GM23338 (cell line): Measurements from ENCODE around the gene LTA4H. TPM values are rescaled to one million over a fixed set of nuclear protein-coding genes. Genes with fewer than 3 reads are reported as not detected.
A peak's percentile ranks its signal among the peaks of the same experiment; 100 is the strongest.

Source experiments
- ATAC-seq: fragments of 200-7000 bp; cut with Tn5 transposase; 3 replicates; pipeline ENCODE4 v1.9.1; 2020
- DNase-seq: peaks from one replicate; pipeline ENCODE4 v3.0.0-alpha.2; 2015; ENCODE audit warnings: low spot score
- H2AFZ ChIP-seq: fragments of 200-600 bp; sonication (generic); 2 replicates; pipeline ENCODE4 v1.8.0; 2016; ENCODE audit warnings: antibody characterized with exemption, mild to moderate bottlenecking, moderate library complexity
- H3F3A ChIP-seq: fragments of 200-600 bp; sonication (generic); replicated peaks from 2 replicates; pipeline ENCODE4 v1.8.0; 2017; ENCODE audit warnings: antibody characterized with exemption, mixed run types, low read depth
- H3K27ac ChIP-seq: fragments of 200-600 bp; sonication (generic); 2 replicates; pipeline ENCODE4 v1.6.1; 2016; ENCODE audit warnings: low read depth
- H3K27me3 ChIP-seq: fragments of 200-600 bp; sonication (generic); 2 replicates; pipeline ENCODE4 v1.8.0; 2016; ENCODE audit warnings: mild to moderate bottlenecking, mixed run types, moderate library complexity; ENCODE audit not compliant: insufficient read depth
- H3K36me3 ChIP-seq: fragments of 200-600 bp; sonication (generic); 2 replicates; pipeline ENCODE4 v1.8.0; 2016; ENCODE audit warnings: mild to moderate bottlenecking; ENCODE audit not compliant: insufficient read depth
- H3K4me1 ChIP-seq: fragments of 200-600 bp; sonication (generic); 2 replicates; pipeline ENCODE4 v1.8.0; 2016; ENCODE audit warnings: mild to moderate bottlenecking, moderate library complexity; ENCODE audit not compliant: insufficient read depth
- H3K4me2 ChIP-seq: fragments of 200-600 bp; sonication (generic); 2 replicates; pipeline ENCODE4 v1.7.1; 2017; ENCODE audit warnings: mixed run types
- H3K4me3 ChIP-seq: fragments of 200-600 bp; sonication (generic); 2 replicates; pipeline ENCODE4 v1.6.1; 2016; ENCODE audit warnings: mixed run types
- H3K79me2 ChIP-seq: fragments of 200-600 bp; sonication (generic); replicated peaks from 2 replicates; pipeline ENCODE4 v1.8.0; 2017; ENCODE audit warnings: mild to moderate bottlenecking; ENCODE audit not compliant: insufficient read depth
- H3K9me2 ChIP-seq: fragments of 200-600 bp; sonication (generic); 2 replicates; pipeline ENCODE4 v1.8.0; 2017; ENCODE audit not compliant: insufficient read depth
- H4K20me1 ChIP-seq: fragments of 200-600 bp; sonication (generic); replicated peaks from 2 replicates; pipeline ENCODE4 v1.8.0; 2017; ENCODE audit warnings: mild to moderate bottlenecking; ENCODE audit not compliant: insufficient read depth
- H3K27ac Mint-ChIP-seq: 2 replicates; pipeline ENCODE4 v1.8.0; 2020; ENCODE audit warnings: inconsistent platforms, mild to moderate bottlenecking, moderate library complexity, mixed read lengths
- H3K27me3 Mint-ChIP-seq: 3 replicates; pipeline ENCODE4 v1.8.0; 2022; ENCODE audit warnings: low read depth, mild to moderate bottlenecking, moderate library complexity, mixed read lengths, inconsistent platforms; ENCODE audit not compliant: insufficient read depth, poor library complexity
- H3K36me3 Mint-ChIP-seq: 3 replicates; pipeline ENCODE4 v1.8.0; 2021; ENCODE audit warnings: low read depth, mild to moderate bottlenecking, inconsistent platforms, moderate library complexity, mixed read lengths
- H3K4me1 Mint-ChIP-seq: 3 replicates; pipeline ENCODE4 v1.8.0; 2020; ENCODE audit warnings: mild to moderate bottlenecking, inconsistent platforms, mixed read lengths
- H3K4me3 Mint-ChIP-seq: 3 replicates; pipeline ENCODE4 v1.8.0; 2021; ENCODE audit warnings: moderate library complexity, mild to moderate bottlenecking, inconsistent platforms, mixed read lengths
- H3K9me3 Mint-ChIP-seq: 3 replicates; pipeline ENCODE4 v1.8.0; 2020; ENCODE audit warnings: moderate library complexity, mild to moderate bottlenecking, inconsistent platforms, mixed read lengths
- CREB1 ChIP-seq: fragments of 250-450 bp; sonication (Bioruptor Pico); IDR thresholded peaks from 2 replicates; pipeline ENCODE4 v1.5.0; 2020; ENCODE audit warnings: low read depth, mild to moderate bottlenecking, moderate library complexity
- CTCF ChIP-seq, 2 experiments: fragments of 200-600 bp in 1 of 2; sonication (generic) in 1 of 2; conservative IDR thresholded peaks; 2 replicates each; pipeline versions ENCODE4 v1.5.1 to v1.6.1; 2016 to 2017; ENCODE audit warnings: antibody characterized with exemption in 2 of 2, low read depth in 2 of 2, mild to moderate bottlenecking in 2 of 2, moderate library complexity in 1 of 2
- ETS1 ChIP-seq: IDR thresholded peaks from 2 replicates; pipeline ENCODE4 v1.6.1; 2016; ENCODE audit warnings: antibody characterized with exemption
- EZH2 ChIP-seq: fragments of 200-600 bp; sonication (generic); IDR thresholded peaks from one replicate; pipeline ENCODE4 v1.8.0; 2017; ENCODE audit warnings: antibody characterized with exemption, mild to moderate bottlenecking, low read depth; ENCODE audit not compliant: unreplicated experiment
- EZH2phosphoT487 ChIP-seq: fragments of 200-600 bp; sonication (generic); IDR thresholded peaks from one replicate; pipeline ENCODE4 v1.8.1; 2018; ENCODE audit warnings: antibody characterized with exemption; ENCODE audit not compliant: unreplicated experiment
- JUNB ChIP-seq: IDR thresholded peaks from one replicate; pipeline ENCODE4 v1.6.1; 2016; ENCODE audit warnings: antibody characterized with exemption; ENCODE audit not compliant: unreplicated experiment
- NANOG ChIP-seq: IDR thresholded peaks from 2 replicates; pipeline ENCODE4 v1.6.1; 2016; ENCODE audit warnings: antibody characterized with exemption, borderline replicate concordance
- POLR2AphosphoS5 ChIP-seq: IDR thresholded peaks from 2 replicates; pipeline ENCODE4 v1.6.1; 2016; ENCODE audit warnings: antibody characterized with exemption, low read depth
- REST ChIP-seq: IDR thresholded peaks from one replicate; pipeline ENCODE4 v1.6.1; 2018; ENCODE audit warnings: antibody characterized with exemption; ENCODE audit not compliant: unreplicated experiment
- STAT1 ChIP-seq: IDR thresholded peaks from one replicate; pipeline ENCODE4 v1.6.1; 2016; ENCODE audit warnings: antibody characterized with exemption; ENCODE audit not compliant: unreplicated experiment
- ZNF114 ChIP-seq: fragments of 250-450 bp; sonication (Bioruptor Pico); IDR thresholded peaks from 2 replicates; pipeline ENCODE4 v1.5.0; 2020; ENCODE audit warnings: mild to moderate bottlenecking, moderate library complexity
- ZNF331 ChIP-seq: fragments of 250-450 bp; sonication (Bioruptor Pico); IDR thresholded peaks from 2 replicates; pipeline ENCODE4 v1.5.0; 2020; ENCODE audit warnings: low read depth, mild to moderate bottlenecking, moderate library complexity
- ZNF462 ChIP-seq: fragments of 250-450 bp; sonication (Bioruptor Pico); IDR thresholded peaks from 2 replicates; pipeline ENCODE4 v1.5.0; 2020; ENCODE audit warnings: mild to moderate bottlenecking, moderate library complexity
- polyA plus RNA-seq: library from polyadenylated mRNA; unstranded; fragments of >200 nt; fragmentation: Nextera tagmentation; extraction: Ambion mirVana; gene quantifications from 2 replicates; pipeline ENCODE4 v1.2.1, GENCODE V29; 2016
- total RNA-seq: library from RNA; depleted of rRNA; stranded (reverse); fragments of >200 nt; shearing (Covaris generic); gene quantifications from 2 replicates; pipeline ENCODE4 v1.2.3, GENCODE V29; 2014

The LTA4H gene
- total and polyA plus RNA-seq, 2 experiments from 2014 or later = 84.4 to 189 TPM

- no peak for TF ChIP-seq CTCF (conservative IDR thresholded peaks at IDR 0.05; ENCODE audit: low read depth in 2 of 2)
Observed at GRCh38 chr12:96049101-96049500, 13.7 kb upstream of the LTA4H start (continued).

- H3K9me3 Mint-ChIP-seq = peaks cover 6% of the 10 kb centered on the region; the same call in 1 of the 3 replicates
- Histone ChIP-seq H3K79me2 (no peaks in the 10 kb centered on the region), H3K9me2 (peaks cover 7% of the 10 kb centered on the region; the same call in 1 of the 2 replicates), H3K27me3 (no peaks in the 10 kb centered on the region), H2AFZ (peak overlapping the region; percentile 74; the same call in 1 of the 2 replicates), H4K20me1 (no peaks in the 10 kb centered on the region), H3K4me2 (no peak overlapping the region), H3K4me1 (no peaks in the 10 kb centered on the region), H3K36me3 (no peaks in the 10 kb centered on the region), H3F3A (no peaks in the 10 kb centered on the region), H3K4me3 (no peak overlapping the region), H3K27ac (no peak overlapping the region)
- peaks cover 3% of the 10 kb centered on the region for H3K27me3 Mint-ChIP-seq
- ATAC-seq (no peak), DNase-seq (no peak)
- H3K36me3 Mint-ChIP-seq = no peaks in the 10 kb centered on the region
- peaks cover 5% of the 10 kb centered on the region; the same call in 2 of the 3 replicates for H3K4me1 Mint-ChIP-seq
- H3K27ac Mint-ChIP-seq = no peak overlapping the region
- H3K4me3 Mint-ChIP-seq = no peak overlapping the region
- TF ChIP-seq REST (no peak), STAT1 (no peak), CREB1 (no peak), ZNF114 (CRISPR knock-in tag) (no peak), ZNF331 (no peak), ZNF462 (no peak), EZH2phosphoT487 (no peak), POLR2AphosphoS5 (no peak), EZH2 (no peak), ETS1 (no peak), NANOG (no peak), JUNB (no peak)
Observed at GRCh38 chr12:96048393-96048969, 13.1 kb upstream of the LTA4H start.
